ENCODE results near the gene HACD3. TPM values are rescaled to one million over a fixed set of nuclear protein-coding genes. Genes with fewer than 3 reads are reported as not detected.
A peak's percentile ranks its signal among the peaks of the same experiment; 100 is the strongest.

Gene HACD3
- polyA plus RNA-seq, 2 of the 4 experiments (the other 2 are of a cell fraction), result 151 to 212 TPM

- POLR2A ChIA-PET, result interaction anchor here (2.2 kb wide), 1 partner anchor 15 kb away, joined by 11 read pairs; the partner anchor contains the start of gene INTS14
- Histone ChIP-seq H3K9me3 (no peaks in the 10 kb centered on the region), H3K4me1 (peaks cover 13% of the 10 kb centered on the region), H3K4me2 (no peak overlapping the region), H3K4me3 (no peak overlapping the region), H3K27ac (no peak overlapping the region)
- no peak for FAIRE-seq
- ATAC-seq, result peak; percentile 73 to 85; a peak in 5 of 6 replicates
- DNase-seq (ENCODE audit: low read depth in 1 of 2, low spot score in 1 of 2), result peak; percentile 53 to 62
- CTCF ChIA-PET, result interaction anchor here (0.5 to 4.9 kb wide), 40 partner anchors 9 to 903 kb away, joined by 3 to 43 read pairs (median 4); partner anchors contain the start of genes DIS3L, HACD3 and INTS14
- TF ChIP-seq FOSL2 (IDR thresholded peaks at IDR 0.05) (no peak), FOSL2 (CRISPR knock-in tag; IDR thresholded peaks at IDR 0.05) (no peak), CTCF (IDR thresholded peaks at IDR 0.05) (peak; percentile 63), EP300 (IDR thresholded peaks at IDR 0.05) (no peak), TFCP2L1 (CRISPR knock-in tag; IDR thresholded peaks at IDR 0.05) (no peak), SMC3 (IDR thresholded peaks at IDR 0.05) (peak; percentile 58), ELK1 (IDR thresholded peaks at IDR 0.05; ENCODE audit: low read depth, low read length) (no peak), ZSCAN20 (CRISPR knock-in tag; IDR thresholded peaks at IDR 0.05) (no peak), REST (IDR thresholded peaks at IDR 0.05) (no peak), BCL3 (IDR thresholded peaks at IDR 0.05) (no peak), RAD21 (conservative IDR thresholded peaks at IDR 0.05 in 1 of 2, IDR thresholded peaks at IDR 0.05 in 1 of 2) (peak; percentile 70 to 77)
- WGBS (ENCODE audit: missing lambda C conversion rate), result 52% methylated on average over 3 of the region's 3 CpGs
Measured at GRCh38 chr15:65595960-65596359, 65.7 kb downstream of the HACD3 start.

GRCh38 chr15:65598468-65598867, 68.2 kb downstream of the HACD3 start:
- no peak overlapping the region for H3K4me3 ChIP-seq
- DNase-seq (ENCODE audit: low read depth in 1 of 2, low spot score in 1 of 2) (no peak), ATAC-seq (no peak), FAIRE-seq (peak; percentile 92)
- TF ChIP-seq NFE2L2 (conservative IDR thresholded peaks at IDR 0.05; ENCODE audit: low read length) (peak; percentile 98), ZC3H11A (IDR thresholded peaks at IDR 0.05) (no peak), REST (IDR thresholded peaks at IDR 0.05) (no peak), CHD2 (IDR thresholded peaks at IDR 0.05; ENCODE audit: low read length, partially characterized antibody) (no peak), MAFK (IDR thresholded peaks at IDR 0.05; ENCODE audit: partially characterized antibody) (peak; percentile 98), EHF (CRISPR knock-in tag; IDR thresholded peaks at IDR 0.05) (0 out of 2 replicates have a peak, but pooled peaks have one; percentile 52), SMC3 (IDR thresholded peaks at IDR 0.05) (no peak), HMGXB4 (CRISPR knock-in tag; IDR thresholded peaks at IDR 0.05; ENCODE audit: borderline replicate concordance) (no peak)
- no peaks in the 10 kb centered on the region for H3K9me3 ChIP-seq
- 93% methylated on average over 2 of the region's 2 CpGs for WGBS (ENCODE audit: missing lambda C conversion rate)
- peaks cover 13% of the 10 kb centered on the region for H3K4me1 ChIP-seq
- ChIA-PET POLR2A (interaction anchor here (1.1 to 1.9 kb wide), 2 partner anchors 12 to 271 kb away, joined by 3 to 9 read pairs; partner anchors contain the start of genes INTS14 and RAB11A), CTCF (interaction anchor here (0.6 to 4.9 kb wide), 4 partner anchors 8 to 150 kb away, joined by 3 to 43 read pairs (median 13); partner anchors contain the start of gene INTS14)
- peak overlapping the region; percentile 53 to 72 for H3K27ac ChIP-seq
- no peak overlapping the region for H3K4me2 ChIP-seq
